CD14-positive monocyte (primary cell): ENCODE data around the gene OLFM1. TPM values are rescaled to one million over a fixed set of nuclear protein-coding genes. Genes with fewer than 3 reads are reported as not detected.

ENCODE experiments used
- DNase-seq, 3 donors: peaks; one replicate each; pipeline ENCODE4 v3.0.0-alpha.2; 2011 to 2022
- H2AFZ ChIP-seq: 2 replicates; pipeline ENCODE4 v1.6.0; 2012; ENCODE audit warnings: mild to moderate bottlenecking, low read depth, low read length, inconsistent platforms; ENCODE audit not compliant: insufficient read depth, poor library complexity, severe bottlenecking
- H3K27ac ChIP-seq, 2 donors: 1 replicate in 1 of 2; 2 replicates in 1 of 2; pipeline ENCODE4 v1.5.1; 2012 to 2013; ENCODE audit warnings: low read length in 2 of 2, control low read depth in 1 of 2, inconsistent platforms in 1 of 2, low read depth in 1 of 2, mild to moderate bottlenecking in 1 of 2
- H3K27me3 ChIP-seq, 2 donors: one replicate each; pipeline versions ENCODE4 v1.6.0 to v1.6.1; 2011 to 2013; ENCODE audit warnings: low read length in 2 of 2; ENCODE audit not compliant: control insufficient read depth in 2 of 2, insufficient read depth in 2 of 2
- H3K36me3 ChIP-seq, 2 donors: replicated peaks in 1 of 2; 1 replicate in 1 of 2; 2 replicates in 1 of 2; pipeline versions ENCODE4 v1.5.1 to v1.6.1; 2012 to 2013; ENCODE audit warnings: low read length in 2 of 2, control low read depth in 1 of 2, inconsistent platforms in 1 of 2, mild to moderate bottlenecking in 1 of 2; ENCODE audit not compliant: insufficient read depth in 2 of 2, control insufficient read depth in 1 of 2
- H3K4me1 ChIP-seq, 2 donors: 1 replicate in 1 of 2; 2 replicates in 1 of 2; pipeline versions ENCODE4 v1.5.1 to v1.6.1; 2012 to 2013; ENCODE audit warnings: low read length in 2 of 2, control low read depth in 1 of 2, inconsistent platforms in 1 of 2, mild to moderate bottlenecking in 1 of 2, moderate library complexity in 1 of 2; ENCODE audit not compliant: insufficient read depth in 2 of 2, control insufficient read depth in 1 of 2
- H3K4me2 ChIP-seq: replicated peaks from 2 replicates; pipeline ENCODE3; 2012; ENCODE audit warnings: low read length, moderate library complexity, mild to moderate bottlenecking; ENCODE audit not compliant: poor library complexity, severe bottlenecking; ENCODE audit errors: extremely low read depth
- H3K4me3 ChIP-seq, 3 experiments: fragments of 200-600 bp in 1 of 3; sonication (generic) in 1 of 3; replicated peaks in 1 of 3; 1 replicate in 2 of 3; 2 replicates in 1 of 3; pipeline ENCODE4 v1.5.1; 2011 to 2013; ENCODE audit warnings: low read length in 3 of 3, mild to moderate bottlenecking in 3 of 3, control low read depth in 2 of 3, low read depth in 2 of 3, inconsistent platforms in 1 of 3, moderate library complexity in 1 of 3
- H3K79me2 ChIP-seq: 2 replicates; pipeline ENCODE4 v1.6.0; 2012; ENCODE audit warnings: mild to moderate bottlenecking, control low read depth, inconsistent platforms, low read length, moderate library complexity; ENCODE audit not compliant: insufficient read depth
- H3K9ac ChIP-seq: 2 replicates; pipeline ENCODE4 v1.6.0; 2017; ENCODE audit warnings: low read length, mild to moderate bottlenecking; ENCODE audit not compliant: insufficient read depth, poor library complexity, severe bottlenecking
- H3K9me3 ChIP-seq, 2 donors: replicated peaks in 1 of 2; 1 replicate in 1 of 2; 2 replicates in 1 of 2; pipeline versions ENCODE4 v1.5.1 to v1.6.1; 2012 to 2013; ENCODE audit warnings: low read length in 2 of 2, control low read depth in 1 of 2; ENCODE audit not compliant: control insufficient read depth in 1 of 2, insufficient read depth in 1 of 2
- H4K20me1 ChIP-seq: 2 replicates; pipeline ENCODE4 v1.6.0; 2012; ENCODE audit warnings: mild to moderate bottlenecking, low read length, control low read depth, moderate library complexity; ENCODE audit not compliant: insufficient read depth
- H3K27ac Mint-ChIP-seq, 7 donors: one replicate each; pipeline ENCODE4 v1.8.0; 2020; ENCODE audit warnings: mild to moderate bottlenecking in 7 of 7, mixed read lengths in 7 of 7, moderate library complexity in 6 of 7, inconsistent platforms in 2 of 7
- H3K27me3 Mint-ChIP-seq, 3 donors: one replicate each; pipeline ENCODE4 v1.8.0; 2021 to 2022; ENCODE audit warnings: low read depth in 3 of 3, mild to moderate bottlenecking in 3 of 3, mixed read lengths in 3 of 3, moderate library complexity in 3 of 3, inconsistent platforms in 1 of 3
- H3K36me3 Mint-ChIP-seq, 2 donors: one replicate each; pipeline ENCODE4 v1.8.0; 2020; ENCODE audit warnings: mixed read lengths in 2 of 2, inconsistent platforms in 1 of 2, mild to moderate bottlenecking in 1 of 2
- H3K4me1 Mint-ChIP-seq: one replicate; pipeline ENCODE4 v1.8.0; 2020; ENCODE audit warnings: mild to moderate bottlenecking, mixed read lengths
- H3K4me3 Mint-ChIP-seq, 2 donors: one replicate each; pipeline ENCODE4 v1.8.0; 2020; ENCODE audit warnings: mild to moderate bottlenecking in 2 of 2, mixed read lengths in 2 of 2, moderate library complexity in 1 of 2
- H3K9me3 Mint-ChIP-seq, 7 donors: one replicate each; pipeline ENCODE4 v1.8.0; 2020 to 2022; ENCODE audit warnings: mixed read lengths in 7 of 7, mild to moderate bottlenecking in 6 of 7, moderate library complexity in 6 of 7, inconsistent platforms in 2 of 7
- WGBS: methylation state at CpG from one replicate; pipeline ENCODE4 v1.1.5; 2013; ENCODE audit warnings: missing lambda C conversion rate; ENCODE audit not compliant: insufficient coverage; 5-methylcytosine and 5-hydroxymethylcytosine counted together
- intact Hi-C, 2 donors: fragments of 100-400 bp; cut with micrococcal nuclease; formaldehyde crosslinking; loops; one replicate each; pipeline versions ENCODE4 v1.15.0 to v1.15.1; 2023
- polyA plus RNA-seq, 3 donors: library from polyadenylated mRNA; depleted of rRNA in 1 of 3; unstranded in 2 of 3; stranded (reverse) in 1 of 3; fragments of 300-500 nt in 2 of 3; fragments of >200 nt in 1 of 3; fragmentation: Illumina TruSeq in 2 of 3; gene quantifications; 1 replicate in 2 of 3; 2 replicates in 1 of 3; pipeline ENCODE4 v1.2.3, GENCODE V29; 2012 to 2021
- TF ChIP-seq, protein P1 (sequence below): fragments of 200-600 bp; IDR thresholded peaks from one replicate; pipeline ENCODE4 v1.8.0; 2022; ENCODE audit warnings: antibody characterized with exemption, mild to moderate bottlenecking

The OLFM1 gene
- polyA plus RNA-seq, 3 donors: 7.6 to 10.9 (median 9.4) TPM

- TF ChIP-seq, protein P1, sequence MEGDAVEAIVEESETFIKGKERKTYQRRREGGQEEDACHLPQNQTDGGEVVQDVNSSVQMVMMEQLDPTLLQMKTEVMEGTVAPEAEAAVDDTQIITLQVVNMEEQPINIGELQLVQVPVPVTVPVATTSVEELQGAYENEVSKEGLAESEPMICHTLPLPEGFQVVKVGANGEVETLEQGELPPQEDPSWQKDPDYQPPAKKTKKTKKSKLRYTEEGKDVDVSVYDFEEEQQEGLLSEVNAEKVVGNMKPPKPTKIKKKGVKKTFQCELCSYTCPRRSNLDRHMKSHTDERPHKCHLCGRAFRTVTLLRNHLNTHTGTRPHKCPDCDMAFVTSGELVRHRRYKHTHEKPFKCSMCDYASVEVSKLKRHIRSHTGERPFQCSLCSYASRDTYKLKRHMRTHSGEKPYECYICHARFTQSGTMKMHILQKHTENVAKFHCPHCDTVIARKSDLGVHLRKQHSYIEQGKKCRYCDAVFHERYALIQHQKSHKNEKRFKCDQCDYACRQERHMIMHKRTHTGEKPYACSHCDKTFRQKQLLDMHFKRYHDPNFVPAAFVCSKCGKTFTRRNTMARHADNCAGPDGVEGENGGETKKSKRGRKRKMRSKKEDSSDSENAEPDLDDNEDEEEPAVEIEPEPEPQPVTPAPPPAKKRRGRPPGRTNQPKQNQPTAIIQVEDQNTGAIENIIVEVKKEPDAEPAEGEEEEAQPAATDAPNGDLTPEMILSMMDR: no peak
- DNase-seq: no peak
- no peaks in the 10 kb centered on the region for H3K36me3 ChIP-seq
- intact Hi-C loops: no loop called here
- H3K9me3 ChIP-seq: peaks cover 0 to 8% of the 10 kb centered on the region in 2 donors
- no peaks in the 10 kb centered on the region for H3K4me1 ChIP-seq
- no peak overlapping the region for H3K27ac ChIP-seq
- H4K20me1 ChIP-seq: no peaks in the 10 kb centered on the region
- H3K9me3 Mint-ChIP-seq: peaks cover 0 to 20% (median 6%) of the 10 kb centered on the region in 7 donors
- no peak overlapping the region for H3K4me2 ChIP-seq
- H3K4me3 ChIP-seq: no peak overlapping the region
- H3K4me1 Mint-ChIP-seq: no peaks in the 10 kb centered on the region
- H3K27me3 ChIP-seq: no peaks in the 10 kb centered on the region
- no peak overlapping the region for H3K4me3 Mint-ChIP-seq
- H3K27ac Mint-ChIP-seq: no peak overlapping the region
- H3K9ac ChIP-seq: no peak overlapping the region
- peaks cover 0 to 2% (median 1%) of the 10 kb centered on the region in 3 donors for H3K27me3 Mint-ChIP-seq
- 47% methylated on average over 5 of the region's 17 CpGs for whole genome bisulfite sequencing
- H2AFZ ChIP-seq: no peak overlapping the region
- H3K36me3 Mint-ChIP-seq: no peaks in the 10 kb centered on the region
- H3K79me2 ChIP-seq: no peaks in the 10 kb centered on the region
These were observed 65.3 kb downstream of the OLFM1 start for GRCh38 chr9:135152614-135153334.

- H3K9me3 ChIP-seq: peaks cover 0 to 8% of the 10 kb centered on the region in 2 donors
- Mint-ChIP-seq H3K36me3 (no peaks in the 10 kb centered on the region), H3K27ac (no peak overlapping the region), H3K9me3 (peaks cover 0 to 22% (median 5%) of the 10 kb centered on the region in 7 donors), H3K4me3 (no peak overlapping the region), H3K4me1 (no peaks in the 10 kb centered on the region), H3K27me3 (peaks cover 0 to 4% (median 1%) of the 10 kb centered on the region in 3 donors)
- H3K27me3 ChIP-seq: no peaks in the 10 kb centered on the region
- no peaks in the 10 kb centered on the region for H3K4me1 ChIP-seq
- H3K79me2 ChIP-seq: no peaks in the 10 kb centered on the region
- no peak overlapping the region for H3K9ac ChIP-seq
- no peak overlapping the region for H3K27ac ChIP-seq
- DNase-seq: no peak
- WGBS: 93% methylated on average over 4 of the region's 11 CpGs
- TF ChIP-seq, protein P1: no peak
- H4K20me1 ChIP-seq: no peaks in the 10 kb centered on the region
- intact Hi-C loops: no loop called here
- H3K4me3 ChIP-seq: no peak overlapping the region
- H2AFZ ChIP-seq: no peak overlapping the region
- H3K4me2 ChIP-seq: no peak overlapping the region
- no peaks in the 10 kb centered on the region for H3K36me3 ChIP-seq
These were observed 66.7 kb downstream of the OLFM1 start for GRCh38 chr9:135154050-135154615.
